ENCODE measurements around the gene MAPK1IP1L.
"Not testable (repeated sequence)": the region's sequence is repeated elsewhere in the genome, so short reads cannot be mapped to it uniquely, and the experiment has no call there.

MAPK1IP1L gene

DNA sequence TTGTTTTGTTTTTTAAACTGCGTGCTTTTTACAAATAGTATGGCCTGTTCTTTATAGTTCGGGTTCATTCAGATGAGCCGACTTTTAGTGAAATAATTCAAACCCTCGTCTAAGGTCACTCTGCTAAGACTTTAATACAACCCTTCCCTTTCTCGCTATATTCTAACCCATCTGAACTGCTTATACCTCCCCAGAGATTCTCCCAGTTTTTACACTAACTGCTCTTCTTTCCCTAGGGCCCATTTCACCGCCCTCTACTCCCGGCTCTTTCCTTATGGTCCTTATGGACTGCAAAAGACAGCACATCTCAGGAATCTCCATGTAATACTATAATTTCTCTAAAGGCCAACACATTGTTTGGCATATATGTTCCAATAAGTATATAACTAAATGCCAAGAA, 2.1 kb downstream of the MAPK1IP1L start:
- in situ Hi-C loops (cut with MboI; ENCODE audit: low sequenced_read_pairs): no loop called here

DNA sequence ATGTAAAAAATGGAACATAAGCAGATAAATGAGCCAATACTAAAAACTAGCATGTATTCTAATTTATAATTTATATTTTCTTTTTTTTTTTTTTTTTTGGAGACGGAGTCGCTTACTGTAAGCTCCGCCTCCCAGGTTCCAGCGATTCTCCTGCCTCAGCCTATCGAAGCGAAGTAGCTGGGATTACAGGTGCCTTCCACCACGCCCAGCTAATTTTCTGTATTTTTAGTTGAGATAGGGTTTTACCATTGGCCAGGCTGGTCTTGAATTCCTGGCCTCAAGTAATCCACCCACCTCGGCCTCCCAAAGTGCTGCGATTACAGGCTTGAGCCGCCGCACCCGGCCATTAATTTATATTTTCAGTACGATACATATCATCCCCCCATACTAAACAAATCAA, 2.7 kb downstream of the MAPK1IP1L start:
- in situ Hi-C loops (cut with MboI; ENCODE audit: low sequenced_read_pairs): no loop called here

DNA sequence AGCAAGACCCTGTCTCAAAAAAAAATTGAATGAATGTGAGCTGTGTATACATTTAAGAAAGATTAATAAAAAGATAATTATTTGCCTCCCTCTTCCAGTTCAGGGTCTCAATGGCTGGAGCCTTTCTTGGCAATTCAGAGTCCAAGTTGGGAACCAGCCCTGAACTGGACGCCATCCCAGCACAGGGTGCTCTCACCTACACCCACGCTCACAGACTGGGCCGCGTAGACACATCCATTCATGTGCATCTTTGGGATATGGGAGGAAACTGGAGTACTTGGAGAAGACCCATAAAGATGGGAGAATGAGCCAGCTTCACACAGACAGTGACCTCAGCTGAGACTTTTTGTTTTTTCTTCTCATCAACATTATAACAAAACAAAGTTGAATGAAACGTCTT, 6.5 kb downstream of the MAPK1IP1L start:
- in situ Hi-C loops (cut with MboI; ENCODE audit: low sequenced_read_pairs): no loop called here

DNA sequence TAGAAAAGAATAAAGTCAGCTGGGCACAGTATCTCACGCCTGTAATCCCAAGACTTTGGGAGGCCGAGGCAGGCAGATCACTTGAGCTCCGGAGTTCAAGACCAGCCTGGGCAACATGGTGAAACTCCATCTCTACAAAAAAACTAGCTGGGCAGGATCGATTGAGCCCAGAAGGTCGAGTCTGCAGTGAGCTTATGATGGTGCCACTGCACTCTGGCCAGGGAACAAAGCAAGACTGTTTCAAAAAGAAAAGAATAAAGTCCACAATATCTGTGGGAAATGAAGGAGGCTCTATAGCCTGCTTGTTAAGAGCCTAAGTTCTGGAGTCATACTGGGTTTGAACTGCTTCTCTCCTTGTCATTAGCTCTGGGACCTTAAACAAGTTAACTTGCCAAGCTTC, 7.9 kb downstream of the MAPK1IP1L start:
- in situ Hi-C loops (cut with MboI; ENCODE audit: low sequenced_read_pairs): no loop called here

- in situ Hi-C loops (cut with MboI; ENCODE audit: low sequenced_read_pairs): no loop called here
Observed at GRCh38 chr14:55062517-55063351, 11.3 kb downstream of the MAPK1IP1L start.

DNA sequence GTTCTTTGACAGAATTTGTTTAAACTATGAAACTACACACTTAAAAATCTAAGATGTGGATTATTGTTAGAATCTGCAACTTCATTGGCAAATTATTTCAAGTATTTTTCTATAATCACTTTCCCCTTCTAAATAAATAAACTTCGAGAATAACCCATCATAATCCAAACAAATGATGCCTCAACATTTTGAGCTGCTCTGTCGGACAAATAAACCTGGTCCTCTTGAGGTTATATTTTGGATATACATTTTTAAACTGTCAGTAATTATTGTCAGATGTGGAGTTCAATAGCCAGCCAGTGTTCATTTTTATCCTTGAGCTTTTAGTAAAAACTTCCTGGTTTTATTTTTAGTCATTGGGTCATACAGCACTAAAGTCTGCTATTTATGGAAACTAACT, 13.4 kb downstream of the MAPK1IP1L start:
- in situ Hi-C loops (cut with MboI; ENCODE audit: low sequenced_read_pairs): not testable (repeated sequence)

GRCh38 chr14:55065411-55065810, 14.0 kb downstream of the MAPK1IP1L start:
- in situ Hi-C loops (cut with MboI; ENCODE audit: low sequenced_read_pairs): no loop called here

GRCh38 chr14:55066223-55066622, 14.8 kb downstream of the MAPK1IP1L start:
- in situ Hi-C loops (cut with MboI; ENCODE audit: low sequenced_read_pairs): no loop called here

DNA sequence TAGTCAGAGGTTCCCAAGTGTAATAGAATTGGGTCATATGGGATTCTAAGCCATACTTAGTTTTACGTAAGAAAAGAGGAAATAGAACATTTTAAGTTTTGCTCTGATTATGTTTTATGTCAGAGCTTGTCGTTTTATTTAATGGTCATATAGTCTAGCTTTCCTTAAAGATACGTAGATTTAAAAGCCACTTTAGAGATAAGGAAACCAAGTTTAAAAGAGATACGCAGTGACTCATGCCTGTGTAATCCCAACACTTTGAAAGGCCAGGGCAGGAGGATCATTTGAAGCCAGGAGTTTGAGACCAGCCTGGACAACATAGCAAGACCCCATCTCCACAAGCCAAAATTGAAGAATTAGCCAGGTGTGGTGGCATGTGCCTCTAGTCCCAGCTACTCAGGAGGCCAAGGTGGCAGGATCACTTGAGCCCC, 19.5 kb downstream of the MAPK1IP1L start:
- in situ Hi-C loops (cut with MboI; ENCODE audit: low sequenced_read_pairs): no loop called here

DNA sequence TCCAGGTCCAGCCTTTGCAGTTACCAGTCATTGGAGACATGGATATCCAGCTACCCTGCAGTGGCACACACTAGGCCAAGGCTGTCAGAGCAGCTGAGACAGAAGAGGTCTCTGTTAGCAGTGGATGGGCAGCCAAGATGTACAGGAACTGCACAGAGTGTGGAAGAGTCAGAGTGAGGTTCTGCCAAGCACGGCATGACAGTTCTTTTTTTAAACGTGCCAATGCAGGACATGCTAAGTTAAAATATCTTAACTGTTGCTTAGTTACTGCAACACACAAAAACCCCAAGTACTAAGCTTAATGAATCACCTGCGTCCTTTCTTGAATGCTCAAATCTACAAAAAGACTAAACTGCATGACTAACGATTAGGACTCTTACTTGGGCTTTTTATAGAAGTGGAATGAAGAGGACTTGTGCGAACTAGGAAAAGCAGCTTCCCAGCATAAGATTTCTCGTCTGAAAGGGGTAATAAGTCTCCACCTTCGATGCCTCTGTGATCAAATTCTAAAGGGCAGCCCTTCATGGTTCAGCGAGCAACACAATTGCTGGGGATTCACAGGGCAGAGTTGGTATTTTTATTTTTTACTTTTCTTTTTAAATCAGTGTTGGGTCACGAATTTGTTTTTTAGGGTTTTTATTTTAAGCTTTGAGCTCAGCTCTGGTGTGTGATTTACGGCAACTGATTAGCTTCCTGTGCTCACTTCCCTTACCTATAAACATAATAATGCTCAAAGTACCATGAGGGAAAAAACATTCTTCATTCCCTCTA, 20.6 kb downstream of the MAPK1IP1L start:
- in situ Hi-C loops (cut with MboI; ENCODE audit: low sequenced_read_pairs): no loop called here

- in situ Hi-C loops (cut with MboI; ENCODE audit: low sequenced_read_pairs): no loop called here
Observed at GRCh38 chr14:55073856-55074255, 22.4 kb downstream of the MAPK1IP1L start.

GRCh38 chr14:55074662-55075061, 23.2 kb downstream of the MAPK1IP1L start:
- in situ Hi-C loops (cut with MboI; ENCODE audit: low sequenced_read_pairs): no loop called here

- in situ Hi-C loops (cut with MboI; ENCODE audit: low sequenced_read_pairs): no loop called here
Observed at GRCh38 chr14:55075628-55076175, 24.3 kb downstream of the MAPK1IP1L start.

- in situ Hi-C loops (cut with MboI; ENCODE audit: low sequenced_read_pairs): no loop called here
Observed at GRCh38 chr14:55077170-55078151, 26.0 kb downstream of the MAPK1IP1L start.

DNA sequence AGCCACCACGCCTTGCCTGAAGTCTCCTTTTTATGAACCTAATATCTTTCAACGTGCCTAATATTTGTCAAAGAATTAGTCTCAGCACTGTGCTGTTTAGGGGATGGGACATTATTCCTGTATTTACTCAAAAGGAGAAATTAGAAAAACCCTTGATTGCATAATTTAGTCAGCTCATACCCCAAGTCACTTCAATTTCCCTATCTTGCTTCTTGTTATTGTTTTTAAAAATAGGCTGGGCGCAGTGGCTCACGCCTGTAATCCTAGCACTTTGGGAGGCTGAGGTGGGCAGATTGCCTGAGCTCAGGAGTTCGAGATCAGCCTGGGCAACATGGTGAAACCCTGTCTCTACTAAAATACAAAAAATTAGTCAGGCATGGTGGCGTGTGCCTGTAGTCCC, 28.5 kb downstream of the MAPK1IP1L start:
- in situ Hi-C loops (cut with MboI; ENCODE audit: low sequenced_read_pairs): not testable (repeated sequence)

- in situ Hi-C loops (cut with MboI; ENCODE audit: low sequenced_read_pairs): no loop called here
Observed at GRCh38 chr14:55084401-55085059, 33.1 kb downstream of the MAPK1IP1L start.

GRCh38 chr14:55085060-55085660, 33.7 kb downstream of the MAPK1IP1L start:
- in situ Hi-C loops (cut with MboI; ENCODE audit: low sequenced_read_pairs): no loop called here

DNA sequence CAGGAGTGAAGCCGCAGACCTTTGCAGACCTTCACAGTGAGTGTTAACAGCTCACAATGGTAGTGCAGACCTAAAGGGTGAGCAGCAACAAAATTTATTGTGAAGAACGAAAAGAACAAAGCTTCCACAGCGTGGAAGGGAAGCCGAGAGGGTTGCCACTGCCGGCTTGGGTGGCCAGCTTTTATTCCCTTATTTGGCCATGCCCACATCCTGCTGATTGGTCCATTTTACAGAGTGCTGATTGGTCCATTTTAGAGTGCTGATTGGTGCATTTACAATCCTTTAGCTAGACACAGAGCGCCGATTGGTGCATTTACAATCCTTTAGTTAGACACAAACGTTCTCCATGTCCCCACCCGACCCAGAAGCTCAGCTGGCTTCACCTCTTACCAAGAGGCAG, 35.5 kb downstream of the MAPK1IP1L start:
- in situ Hi-C loops (cut with MboI; ENCODE audit: low sequenced_read_pairs): no loop called here

DNA sequence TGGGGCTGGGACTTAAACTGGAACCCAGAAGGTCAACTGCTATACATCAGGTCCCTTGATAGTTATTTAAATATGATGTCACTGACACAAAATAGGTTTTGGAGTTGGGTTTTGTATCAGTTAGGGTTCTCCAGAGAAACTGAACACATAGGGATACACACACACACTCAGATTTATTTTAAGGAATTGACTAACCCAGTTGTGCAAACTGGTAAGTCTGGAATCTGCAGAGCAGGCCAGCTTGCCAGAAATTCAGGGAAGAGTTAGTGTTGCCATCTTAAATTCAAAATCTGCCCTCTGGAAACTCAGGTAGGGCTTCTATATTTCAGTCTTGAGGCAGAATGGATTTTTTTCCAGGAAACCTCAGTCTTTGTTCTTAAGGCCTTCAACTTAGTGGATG, 36.9 kb downstream of the MAPK1IP1L start:
- in situ Hi-C loops (cut with MboI; ENCODE audit: low sequenced_read_pairs): no loop called here

GRCh38 chr14:55092341-55092740, 40.9 kb downstream of the MAPK1IP1L start:
- in situ Hi-C loops (cut with MboI; ENCODE audit: low sequenced_read_pairs): no loop called here
